Measurements from ENCODE around the gene CACHD1.

The CACHD1 gene

DNA sequence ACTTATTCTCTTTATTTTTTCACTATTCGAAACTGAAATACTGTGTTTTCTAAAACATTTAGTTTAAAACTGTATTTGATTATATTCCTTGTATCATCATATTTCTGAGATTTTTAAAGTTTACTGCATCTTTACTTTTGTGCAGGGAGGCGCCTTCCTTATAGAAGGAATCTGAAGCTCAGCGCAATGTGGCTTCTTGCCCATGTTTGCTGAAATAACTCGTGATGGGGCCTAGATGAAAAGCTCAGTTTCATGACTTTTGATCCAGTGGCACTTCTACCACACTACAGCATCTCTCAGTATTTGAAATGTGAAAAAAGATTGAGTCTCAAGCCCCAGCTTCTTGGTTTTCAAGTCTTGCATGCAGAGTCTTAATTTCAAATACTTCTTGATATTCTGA lies 28.4 kb downstream of the CACHD1 start:
- DNase-seq: no peak

DNA sequence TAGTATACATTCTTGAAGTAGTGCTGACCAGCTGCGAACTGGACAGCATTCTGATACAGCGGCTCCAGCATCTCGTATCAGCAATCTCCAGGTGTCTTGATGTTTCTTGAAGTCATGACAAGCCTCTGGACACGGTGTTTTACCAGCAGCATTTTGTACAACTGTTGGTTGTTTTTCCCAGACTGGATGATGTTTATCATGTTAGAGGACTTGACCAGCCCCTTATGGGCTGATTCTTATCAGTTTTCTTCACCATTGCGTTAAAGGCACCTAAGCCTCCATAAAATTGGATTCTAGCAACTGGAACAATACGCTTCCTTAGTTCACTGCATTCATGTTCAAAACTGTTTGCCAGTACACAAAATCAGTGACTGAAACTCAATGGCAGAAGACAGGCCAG lies 29.1 kb downstream of the CACHD1 start:
- no peak for DNase-seq

DNA sequence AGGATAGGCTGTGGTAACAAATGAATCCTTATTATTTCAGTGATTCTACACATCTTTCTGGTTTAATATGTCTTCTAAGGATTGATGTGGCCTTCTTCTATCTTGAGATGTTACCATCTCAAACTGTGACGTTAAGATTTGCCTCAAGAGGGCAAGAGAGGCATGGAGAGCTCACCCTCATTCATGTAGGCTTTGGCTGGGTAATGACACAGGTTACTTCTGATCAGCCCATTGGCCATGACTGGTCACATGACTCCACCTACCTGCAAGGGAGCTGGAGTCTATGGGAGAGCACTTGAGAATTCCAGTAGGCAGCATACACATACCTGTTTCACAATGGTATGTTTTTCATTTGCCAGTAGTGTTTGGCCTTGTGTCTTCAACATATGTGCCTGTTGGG lies 30.0 kb downstream of the CACHD1 start:
- no peak for DNase-seq

DNA sequence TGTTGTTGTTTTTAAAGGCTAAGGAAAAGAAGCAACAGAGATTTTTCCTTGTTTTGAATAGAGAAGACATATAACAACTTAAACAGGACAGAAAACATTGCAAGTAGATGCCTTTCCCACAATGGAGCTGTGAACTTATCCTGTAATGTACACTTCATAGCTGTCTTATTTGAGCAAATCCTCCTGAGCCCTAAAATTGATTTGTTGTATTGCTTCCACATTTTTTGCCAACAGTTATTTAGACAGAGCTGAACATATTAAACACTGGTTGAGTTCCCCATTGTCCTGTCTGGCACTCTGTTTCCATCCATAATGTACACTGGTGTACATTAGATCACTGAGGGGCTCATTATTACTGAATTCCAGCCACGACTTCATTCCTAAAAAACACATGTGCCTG lies 32.2 kb downstream of the CACHD1 start:
- DNase-seq: no peak

DNA sequence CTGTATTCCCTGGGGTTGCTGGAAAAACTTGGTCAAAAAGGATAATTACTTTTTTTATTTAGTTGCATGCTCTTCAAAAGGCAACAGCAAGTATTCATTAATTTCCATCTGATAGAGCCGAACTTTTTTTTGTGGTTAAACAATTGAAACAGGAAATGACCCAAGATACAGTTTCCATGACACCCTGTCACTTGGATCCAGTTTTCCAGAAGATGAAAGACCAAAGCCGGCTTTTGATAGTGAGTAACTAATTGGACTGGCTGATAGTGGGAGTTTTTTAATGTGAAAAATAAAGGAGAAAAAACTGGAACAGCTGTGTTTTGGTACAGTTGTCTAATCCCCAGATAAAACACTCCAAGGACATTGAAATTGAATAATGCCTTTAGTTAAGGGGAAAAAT lies 33.0 kb downstream of the CACHD1 start:
- DNase-seq: no peak

DNA sequence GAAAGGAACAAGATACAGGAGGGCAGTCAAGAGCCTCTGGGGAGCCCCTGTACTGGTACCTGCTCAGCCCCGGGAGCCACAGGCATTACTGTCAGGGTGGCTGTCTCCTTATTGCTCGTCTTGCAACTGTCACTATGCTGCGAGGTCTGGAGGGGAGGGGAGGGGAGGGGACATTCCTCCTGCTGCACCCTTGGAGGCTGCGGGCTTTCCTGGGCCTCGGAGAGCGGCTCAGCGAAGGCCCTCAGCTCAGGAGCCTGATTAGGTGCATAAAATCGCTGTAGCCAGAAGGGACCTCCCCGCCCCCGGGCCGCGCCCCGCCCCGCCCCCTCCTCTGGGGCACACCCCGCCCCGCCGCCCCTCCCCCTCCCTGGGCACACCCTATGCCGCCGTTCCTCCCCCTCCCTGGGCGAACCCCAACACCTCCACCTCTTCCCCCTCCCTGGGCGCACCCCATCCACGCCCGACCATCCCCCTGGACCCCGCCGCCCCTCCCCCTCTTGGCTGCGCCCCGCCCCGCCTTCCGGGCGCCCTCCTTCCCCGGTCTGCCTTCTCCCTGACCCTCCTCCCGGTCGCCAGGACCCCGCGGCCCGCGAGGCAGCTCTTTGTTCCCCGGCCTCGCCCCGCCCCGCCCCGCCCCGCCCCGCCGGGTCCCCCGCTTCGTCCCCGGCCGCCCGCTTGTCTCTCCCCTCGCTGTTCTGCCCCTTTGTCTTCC lies 35.5 kb downstream of the CACHD1 start:
- DNase-seq: no peak

DNA sequence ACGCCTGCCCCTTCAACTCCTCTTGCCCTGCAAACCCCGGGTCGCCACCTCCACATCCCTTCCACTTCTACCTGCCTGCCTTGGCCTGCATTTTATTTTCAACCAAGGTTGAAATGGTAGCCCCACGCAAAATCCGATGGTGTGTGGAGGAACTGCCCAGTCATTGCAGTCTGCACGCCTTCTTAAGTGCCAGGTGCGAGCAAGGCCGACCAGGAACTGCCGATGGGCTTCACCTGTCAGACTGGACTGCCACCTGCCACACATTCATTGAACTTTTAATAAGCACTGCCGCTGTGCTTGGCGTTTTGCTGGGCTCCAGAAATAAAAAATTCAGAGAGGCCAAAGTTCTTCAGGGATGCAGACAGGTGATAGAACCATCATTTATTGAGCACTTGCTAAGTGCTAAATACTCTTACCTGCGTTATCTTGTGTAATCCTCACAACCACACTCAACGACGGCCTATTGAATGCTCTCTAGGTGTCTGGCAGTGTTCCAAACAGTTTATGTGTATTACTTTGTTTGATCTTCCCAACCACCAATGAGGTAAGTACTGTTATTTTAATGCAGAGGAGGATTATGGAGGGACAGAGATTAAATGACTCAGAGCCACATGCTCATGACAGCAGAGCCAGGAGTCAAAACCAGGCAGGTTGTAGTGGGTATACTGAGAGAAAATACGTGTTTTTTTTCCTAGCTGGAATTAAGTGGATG lies 36.2 kb downstream of the CACHD1 start:
- DNase-seq: no peak

DNA sequence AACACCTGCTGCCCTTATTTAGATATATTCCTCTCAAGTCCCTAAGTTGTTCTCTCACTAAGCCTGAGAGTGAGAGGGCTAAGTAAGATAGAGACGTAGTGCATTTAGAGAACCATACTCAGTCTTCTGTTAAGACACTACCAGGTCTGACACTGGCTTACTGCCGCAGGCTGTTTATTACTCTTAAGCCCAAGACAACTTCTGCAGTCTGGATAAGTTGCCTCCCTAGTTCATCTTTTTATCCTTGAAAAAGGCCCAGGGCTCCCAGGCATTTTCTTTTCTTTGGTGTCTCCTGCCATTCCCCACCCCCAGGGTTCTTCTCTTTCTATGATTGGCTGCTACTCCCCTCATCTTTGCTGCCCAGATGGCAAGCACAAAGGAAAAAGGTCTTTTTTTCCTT lies 38.7 kb downstream of the CACHD1 start:
- DNase-seq: no peak

DNA sequence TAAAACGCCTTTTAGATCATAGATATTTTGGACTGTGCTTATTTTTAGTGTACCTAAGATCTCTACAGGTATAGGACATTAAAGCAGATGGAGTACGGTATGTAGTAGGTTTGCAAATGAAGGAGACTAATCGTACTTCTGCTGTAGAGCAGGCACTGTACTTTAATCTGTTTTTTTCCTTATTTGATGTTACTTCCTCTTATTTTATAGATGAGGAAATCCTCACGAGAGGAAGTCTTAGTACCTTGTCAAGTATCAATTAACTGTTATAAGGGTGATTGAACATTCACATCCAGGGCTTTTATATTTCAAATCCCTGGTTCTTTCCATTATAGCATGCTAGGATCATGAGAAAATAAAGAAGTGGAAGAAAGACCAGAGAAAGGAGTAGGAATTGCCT lies 41.1 kb downstream of the CACHD1 start:
- no peak for DNase-seq

DNA sequence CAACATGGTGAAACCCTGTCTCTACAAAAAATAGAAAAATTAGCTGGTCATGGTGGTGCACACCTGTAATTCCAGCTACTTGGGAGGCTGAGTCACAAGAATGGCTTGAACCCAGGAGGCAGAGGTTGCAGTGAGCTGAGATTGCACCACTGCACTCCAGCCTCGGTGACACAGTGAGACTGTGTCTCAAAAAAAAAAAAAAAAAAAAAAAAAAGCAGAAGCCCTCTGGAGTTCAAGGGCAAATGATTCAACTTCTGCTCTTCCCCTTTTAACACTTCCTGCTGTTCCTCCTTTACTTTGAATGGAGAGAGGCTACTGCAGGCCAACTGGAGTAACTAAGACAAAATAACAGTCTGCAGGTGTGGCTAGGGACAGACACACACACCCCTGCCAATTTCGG lies 42.3 kb downstream of the CACHD1 start:
- peak; percentile 14 for DNase-seq

DNA sequence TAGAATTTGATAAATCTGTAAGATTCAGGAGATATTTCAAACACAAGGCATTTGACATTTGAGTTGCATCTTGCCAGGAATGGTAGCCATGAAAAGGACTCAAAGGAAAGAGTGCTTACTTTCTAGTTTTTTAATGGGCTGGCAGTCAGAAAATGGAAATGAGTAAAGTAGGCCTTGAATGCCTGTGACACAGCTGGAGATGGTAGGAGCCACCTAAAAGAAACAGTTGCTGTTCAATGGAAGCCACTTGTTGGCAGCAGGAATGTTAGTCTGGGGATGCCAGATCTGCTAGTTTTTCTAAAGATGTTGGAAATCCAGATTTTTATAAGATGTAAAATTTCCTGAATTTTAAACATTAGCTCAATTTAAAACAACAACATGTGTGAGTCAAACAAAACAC lies 43.6 kb downstream of the CACHD1 start:
- DNase-seq: no peak

DNA sequence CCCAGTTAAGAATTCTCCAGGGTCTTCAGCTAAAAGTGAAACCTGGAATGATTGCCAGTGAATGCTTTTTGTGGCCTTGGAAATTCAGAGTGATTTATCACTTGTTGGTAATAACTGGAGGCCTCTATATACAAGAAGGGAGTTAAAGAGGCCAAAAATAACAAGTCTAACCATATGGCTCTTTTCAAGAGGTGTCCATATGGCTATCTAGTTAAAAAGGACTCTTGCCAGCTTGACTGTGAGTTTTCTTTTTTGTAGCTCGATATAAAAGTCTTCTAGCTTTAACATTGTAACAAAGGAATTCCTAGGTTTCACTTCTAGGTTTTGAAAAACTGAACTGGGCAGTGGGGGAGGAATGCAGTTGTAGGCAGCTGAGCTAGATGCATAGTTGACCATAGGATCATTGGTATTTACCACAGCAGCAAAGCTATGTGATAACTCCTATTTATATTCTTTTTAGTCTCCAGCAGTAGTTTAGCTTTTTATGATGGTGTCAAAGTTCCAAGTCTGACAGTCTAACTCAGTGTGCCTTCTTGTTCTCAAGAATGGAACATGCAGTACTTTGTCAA lies 44.4 kb downstream of the CACHD1 start:
- DNase-seq: no peak

DNA sequence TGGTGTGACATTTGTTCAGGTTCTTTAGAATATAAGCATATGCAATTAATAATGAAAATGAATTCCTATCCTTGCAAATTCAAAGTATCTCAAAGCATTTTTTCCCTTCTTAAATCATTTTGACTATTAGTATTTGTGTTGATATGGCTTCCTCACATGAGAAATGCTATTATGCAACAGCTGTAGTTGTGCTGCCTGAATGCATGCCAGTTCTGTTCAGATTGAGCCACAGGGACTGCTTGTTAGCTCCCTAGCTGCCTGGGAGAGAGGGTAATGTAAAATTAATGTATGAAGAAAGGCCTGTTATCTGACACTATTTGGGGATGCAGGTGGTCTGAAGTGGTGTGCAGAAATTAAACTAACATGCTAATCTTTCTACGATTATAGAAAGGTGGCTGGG lies 45.5 kb downstream of the CACHD1 start:
- DNase-seq: no peak

DNA sequence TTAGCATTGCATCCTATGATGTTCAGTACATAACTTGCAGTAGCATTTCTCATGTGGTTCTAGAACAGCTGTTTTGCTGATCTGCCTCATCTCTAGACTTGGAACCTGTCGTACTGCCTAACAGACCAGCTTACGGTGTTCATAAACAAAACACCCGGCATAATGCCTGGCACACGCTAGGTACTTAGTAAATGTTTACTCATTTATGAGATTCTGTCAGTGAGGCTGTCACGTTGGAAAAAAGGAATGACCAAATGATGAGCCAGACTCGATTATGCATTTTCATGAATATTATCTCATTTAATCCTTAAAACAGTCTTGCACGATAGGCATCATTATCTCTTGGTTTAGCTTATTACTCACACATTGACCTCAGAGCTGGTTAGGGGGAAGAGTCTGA lies 46.4 kb downstream of the CACHD1 start:
- no peak for DNase-seq

DNA sequence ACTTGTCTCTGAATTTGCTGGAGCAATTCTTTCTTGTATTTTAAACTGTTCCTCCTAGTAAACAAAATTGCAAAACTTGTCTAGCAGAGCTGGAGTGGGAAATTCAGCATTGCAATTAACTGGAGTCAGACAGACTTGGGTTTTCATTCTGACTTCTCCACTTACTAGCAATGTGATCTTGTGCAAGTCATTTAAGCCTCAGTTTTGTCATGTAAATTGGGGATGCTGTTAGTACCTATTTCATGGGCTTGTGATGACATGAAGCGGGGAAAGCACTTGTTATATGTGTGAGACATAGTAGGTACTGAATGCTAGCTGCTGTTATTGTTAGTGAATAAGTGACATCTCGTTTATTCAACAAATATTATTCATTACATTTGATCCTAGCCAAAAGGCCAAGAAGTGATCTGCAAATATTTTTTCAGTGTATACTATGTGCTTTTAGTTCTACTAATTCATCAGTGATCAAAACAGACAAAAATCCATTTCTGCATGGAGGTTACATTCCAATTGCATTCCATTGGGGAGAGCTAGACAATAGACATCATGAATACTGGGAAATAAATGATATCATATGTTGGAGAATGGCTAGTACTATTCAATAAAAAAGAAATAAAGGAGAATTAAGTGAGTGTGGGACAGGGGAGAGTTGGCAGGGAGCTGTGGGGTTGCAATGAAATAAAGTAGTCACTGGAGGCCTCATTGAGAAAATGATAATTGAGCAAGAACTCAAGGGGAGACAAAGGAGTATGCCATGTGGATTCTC lies 47.1 kb downstream of the CACHD1 start:
- no peak for DNase-seq

DNA sequence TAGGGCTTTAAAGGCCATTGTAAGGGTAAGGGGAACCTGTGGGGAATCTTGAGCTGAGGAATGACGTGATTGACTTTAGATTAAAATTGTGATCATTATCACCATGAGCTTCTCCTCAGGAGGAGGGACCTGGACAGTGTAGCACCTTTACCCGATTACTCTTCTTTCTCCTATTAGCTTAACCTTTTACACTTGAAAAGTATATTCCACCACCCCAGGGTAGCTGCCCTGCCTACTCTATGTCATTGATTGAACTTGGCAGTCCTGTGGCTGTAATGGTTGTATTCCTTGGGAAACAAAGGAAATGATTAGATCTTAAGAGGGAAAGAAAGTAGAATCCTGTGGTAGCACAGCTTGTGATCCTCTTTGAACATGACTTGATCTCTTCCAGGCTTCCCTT lies 47.7 kb downstream of the CACHD1 start:
- no peak for DNase-seq

DNA sequence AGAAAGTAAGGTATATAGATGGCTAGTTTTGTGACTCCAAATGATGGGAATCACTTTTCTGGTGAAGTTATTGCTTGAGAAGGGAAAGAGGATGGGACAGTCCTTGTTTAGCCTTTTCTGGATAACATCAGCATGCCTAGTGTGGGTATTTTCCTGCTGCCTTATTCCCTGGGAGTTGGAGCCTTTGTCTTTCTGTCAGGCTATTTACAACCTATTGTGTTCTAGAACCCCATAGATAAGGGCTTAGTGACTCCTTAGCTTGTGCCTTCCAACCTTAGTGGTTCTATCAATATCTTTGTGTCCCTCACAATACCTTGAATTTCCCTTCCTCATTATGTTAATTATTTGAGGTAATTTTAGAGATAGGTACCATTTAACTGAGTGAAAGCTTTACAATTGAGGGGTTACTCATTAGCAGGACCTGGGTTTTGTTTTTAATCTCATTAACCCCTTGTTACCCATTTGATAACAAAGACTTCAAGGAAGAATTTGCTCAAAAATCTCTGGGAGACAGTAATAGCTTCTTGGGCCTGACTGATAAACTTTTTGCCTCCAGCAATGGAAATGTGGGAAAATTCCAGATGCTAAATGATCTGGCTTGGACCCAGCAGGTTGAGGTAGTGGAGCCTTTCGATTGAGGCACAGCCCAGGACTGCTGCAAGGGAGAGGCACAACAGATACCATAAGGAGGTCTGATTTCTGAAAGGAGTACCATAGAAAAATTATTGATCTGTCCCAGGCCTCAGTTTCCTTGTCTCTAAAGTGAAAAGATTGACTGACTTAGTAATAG lies 49.0 kb downstream of the CACHD1 start:
- no peak for DNase-seq

DNA sequence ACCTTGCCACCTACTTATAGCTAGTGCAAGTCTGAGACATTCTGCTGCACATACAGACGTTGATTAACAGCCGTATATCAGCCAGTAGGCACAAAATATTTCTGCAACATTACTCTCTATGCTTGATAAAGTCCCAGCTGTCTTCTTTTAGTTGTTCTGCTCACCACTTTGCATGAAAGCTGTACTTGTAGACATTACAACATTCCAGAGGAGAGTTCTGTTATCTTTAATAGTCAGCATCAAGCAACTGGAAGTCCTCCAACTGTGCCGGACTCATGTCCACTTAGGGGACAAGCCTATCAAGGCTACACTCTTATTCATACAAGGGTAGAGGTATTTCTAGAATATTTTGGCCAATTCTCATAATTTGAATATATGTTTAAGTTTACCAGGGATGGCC lies 50.0 kb downstream of the CACHD1 start:
- no peak for DNase-seq

DNA sequence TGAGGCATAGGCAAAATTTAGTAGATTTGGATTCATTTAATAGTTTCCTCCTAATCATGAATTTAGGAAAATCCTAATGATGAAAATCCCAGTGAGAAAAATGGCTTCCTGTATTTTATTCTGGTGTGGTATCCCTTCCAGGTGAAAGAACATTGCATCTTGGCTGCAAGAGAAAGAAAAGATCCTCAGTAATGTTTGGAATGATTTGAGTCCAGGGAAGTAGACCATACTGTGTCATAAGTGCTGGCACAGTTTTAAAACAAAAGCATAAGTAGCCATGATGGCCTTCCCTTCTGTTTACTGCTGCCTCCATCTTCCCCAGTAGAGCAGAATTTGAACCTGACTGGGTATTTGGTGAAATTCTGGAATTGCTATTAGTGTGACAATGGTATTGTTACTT lies 52.8 kb downstream of the CACHD1 start:
- DNase-seq: no peak

DNA sequence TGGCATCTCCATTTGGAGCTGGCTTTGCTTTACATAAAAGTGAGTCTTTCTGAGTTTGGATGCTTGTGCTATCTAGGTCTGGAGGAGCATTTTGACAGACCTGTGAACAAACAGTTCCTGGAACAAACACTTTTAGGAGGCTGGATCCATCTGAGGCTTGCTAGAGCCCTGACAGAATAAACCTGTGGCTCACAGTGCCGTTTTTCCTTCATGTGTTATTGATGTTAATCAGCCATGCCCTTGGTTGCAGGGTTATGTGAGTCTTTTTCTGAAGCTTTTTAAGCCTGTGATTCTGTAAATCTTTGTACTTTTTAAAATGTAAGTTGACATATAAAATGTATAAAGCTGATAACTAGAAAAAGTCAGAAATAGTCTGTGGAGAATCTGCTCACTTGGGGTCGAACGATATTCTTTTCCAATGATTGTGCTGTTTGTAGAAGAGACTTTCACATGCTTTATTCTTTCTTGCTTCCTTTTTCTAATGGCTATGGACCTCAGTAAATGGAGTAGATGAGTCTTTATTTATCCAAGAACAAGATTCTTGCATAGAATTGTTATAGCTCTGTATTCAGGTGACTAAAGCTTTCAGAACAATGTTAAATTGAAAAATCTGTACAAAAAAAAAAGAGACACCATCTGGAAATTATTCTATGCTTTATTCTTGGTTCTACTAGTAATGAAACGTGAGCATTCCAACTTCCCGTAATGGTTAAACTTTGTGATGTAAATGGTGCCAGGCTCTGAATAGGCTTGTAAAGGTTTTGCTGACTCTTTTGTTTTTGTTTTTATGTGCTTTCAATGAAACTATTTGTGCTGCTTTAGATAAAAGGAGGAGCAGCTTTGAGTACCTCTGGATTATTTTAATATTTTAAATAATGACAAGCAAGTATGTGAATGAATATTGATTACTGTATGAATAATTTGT lies 53.7 kb downstream of the CACHD1 start:
- DNase-seq: no peak

DNA sequence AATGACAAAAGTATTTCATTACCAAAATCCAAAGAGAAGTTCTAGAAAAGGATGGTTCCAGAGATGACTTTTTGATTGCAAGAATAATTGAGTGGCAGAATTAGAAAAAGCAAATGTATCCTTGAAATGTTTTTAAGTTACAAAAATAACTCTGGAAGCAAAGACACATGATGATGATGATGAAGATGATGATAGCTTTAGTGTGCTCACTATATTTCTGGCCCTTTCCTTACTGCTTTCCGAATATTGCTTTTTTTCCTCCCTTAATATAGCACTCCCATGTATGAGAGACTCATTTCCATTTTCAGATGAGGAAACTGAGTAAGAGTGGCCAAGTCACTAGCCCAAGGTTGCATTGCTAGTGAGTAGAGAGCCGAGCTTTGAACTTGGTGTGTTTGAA lies 54.7 kb downstream of the CACHD1 start:
- no peak for DNase-seq

Measured in GF-D8 (cell line).